ENCODE measurements around the gene IL6ST.

The IL6ST gene

DNA sequence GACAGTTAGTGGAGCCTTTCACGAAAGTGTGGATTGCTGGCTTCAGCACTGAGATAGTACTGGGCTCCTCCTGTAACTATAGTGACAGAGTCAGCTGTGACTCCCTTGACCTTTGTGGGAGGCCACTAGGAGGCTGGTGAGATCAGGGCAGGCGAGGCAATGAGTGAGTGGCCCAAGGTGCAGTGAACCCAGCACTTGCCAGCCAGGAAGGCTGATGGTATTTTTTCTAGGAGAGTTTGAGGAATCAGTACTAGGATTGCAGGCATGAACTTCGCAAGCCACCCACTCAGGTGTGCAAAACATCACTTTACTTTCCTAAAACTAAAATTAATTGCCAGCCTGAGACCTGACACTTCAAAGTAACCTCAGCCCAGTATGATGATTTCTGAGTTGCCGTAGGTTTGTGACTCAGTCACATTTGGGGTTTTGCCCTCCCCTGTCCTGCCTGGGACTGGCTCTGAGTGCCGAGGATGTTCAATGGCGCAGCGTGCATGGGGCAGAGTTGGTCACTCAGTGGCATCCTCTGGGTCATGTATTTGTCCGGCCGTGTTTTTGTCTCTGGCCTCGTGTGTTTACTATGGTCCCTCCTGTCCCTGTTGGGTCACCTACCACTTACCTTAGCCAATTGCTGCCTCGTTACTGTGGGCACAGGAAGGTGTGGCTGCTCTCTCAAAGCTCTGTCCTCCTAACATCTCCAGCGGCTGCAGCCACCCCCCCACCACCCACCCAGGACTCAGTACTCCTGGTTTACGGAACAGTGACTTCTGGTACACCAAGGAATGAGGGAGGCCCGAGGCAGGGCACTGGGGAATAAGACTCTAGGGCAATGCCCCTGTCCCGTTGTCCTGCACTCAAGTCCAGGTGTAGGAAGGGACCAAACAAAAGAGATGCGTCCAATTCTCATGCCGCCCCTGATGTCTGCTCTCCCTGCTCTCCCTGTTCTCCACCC, 76.4 kb downstream of the IL6ST start:
- no peak for DNase-seq

DNA sequence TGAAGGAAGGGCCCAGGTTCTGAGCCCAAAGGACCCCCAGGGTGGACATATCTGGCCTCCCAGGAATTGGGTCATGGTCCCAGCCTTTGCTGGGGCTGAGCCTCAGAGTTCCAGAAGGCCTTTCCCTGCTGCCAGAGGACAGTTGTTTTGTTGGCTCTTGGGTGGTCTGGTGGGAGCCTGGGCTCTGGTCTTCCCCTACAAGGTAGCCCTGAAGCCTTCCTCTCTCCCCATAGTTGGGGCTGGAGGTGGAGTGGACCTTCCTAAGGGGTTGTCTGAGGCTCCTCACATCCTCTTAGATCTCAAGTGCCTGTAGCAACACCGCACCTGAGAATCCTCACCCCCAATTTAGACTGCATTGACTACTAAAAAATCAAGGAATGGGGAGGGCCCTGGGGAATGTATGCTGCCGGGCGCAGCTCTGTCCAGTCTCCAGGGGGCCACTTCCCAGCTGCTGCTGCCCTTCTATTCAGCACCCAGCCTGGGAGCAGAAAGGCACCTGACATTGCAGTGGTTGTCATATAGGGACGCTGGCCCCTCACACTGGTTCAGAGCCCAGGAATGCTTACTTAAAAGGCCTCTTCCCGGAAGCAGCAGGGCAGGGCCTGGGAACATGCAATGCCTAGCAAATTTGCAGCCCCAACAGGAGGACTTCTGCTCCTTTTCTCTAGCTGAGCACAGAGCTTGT, 77.2 kb downstream of the IL6ST start:
- no peak for DNase-seq

GRCh38 chr5:55916986-55917385, 77.8 kb downstream of the IL6ST start:
- DNase-seq = no peak

GRCh38 chr5:55915783-55916182, 79.0 kb downstream of the IL6ST start:
- DNase-seq = no peak

DNA sequence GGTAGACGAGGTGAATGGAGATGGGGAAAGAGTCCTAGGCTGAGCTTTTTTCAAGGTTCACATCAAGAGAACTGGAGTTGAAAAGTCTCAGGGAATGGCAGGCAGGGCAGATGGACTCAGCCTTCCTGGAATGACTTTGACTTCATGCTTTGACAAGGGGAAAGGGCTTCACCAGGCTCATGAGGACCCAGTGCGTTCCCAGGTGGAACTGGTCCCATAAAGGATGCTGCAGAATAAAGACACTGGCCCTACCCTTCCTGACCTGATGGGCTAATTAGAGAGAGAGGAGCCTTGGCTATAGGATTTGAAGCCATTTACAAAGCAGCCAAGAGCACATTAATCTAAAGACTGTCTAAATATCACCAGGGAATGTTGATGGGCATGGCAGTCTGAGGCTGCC, 79.8 kb downstream of the IL6ST start:
- no peak for DNase-seq

- DNase-seq = no peak
Observed at GRCh38 chr5:55913466-55914413, 81.0 kb downstream of the IL6ST start.

DNA sequence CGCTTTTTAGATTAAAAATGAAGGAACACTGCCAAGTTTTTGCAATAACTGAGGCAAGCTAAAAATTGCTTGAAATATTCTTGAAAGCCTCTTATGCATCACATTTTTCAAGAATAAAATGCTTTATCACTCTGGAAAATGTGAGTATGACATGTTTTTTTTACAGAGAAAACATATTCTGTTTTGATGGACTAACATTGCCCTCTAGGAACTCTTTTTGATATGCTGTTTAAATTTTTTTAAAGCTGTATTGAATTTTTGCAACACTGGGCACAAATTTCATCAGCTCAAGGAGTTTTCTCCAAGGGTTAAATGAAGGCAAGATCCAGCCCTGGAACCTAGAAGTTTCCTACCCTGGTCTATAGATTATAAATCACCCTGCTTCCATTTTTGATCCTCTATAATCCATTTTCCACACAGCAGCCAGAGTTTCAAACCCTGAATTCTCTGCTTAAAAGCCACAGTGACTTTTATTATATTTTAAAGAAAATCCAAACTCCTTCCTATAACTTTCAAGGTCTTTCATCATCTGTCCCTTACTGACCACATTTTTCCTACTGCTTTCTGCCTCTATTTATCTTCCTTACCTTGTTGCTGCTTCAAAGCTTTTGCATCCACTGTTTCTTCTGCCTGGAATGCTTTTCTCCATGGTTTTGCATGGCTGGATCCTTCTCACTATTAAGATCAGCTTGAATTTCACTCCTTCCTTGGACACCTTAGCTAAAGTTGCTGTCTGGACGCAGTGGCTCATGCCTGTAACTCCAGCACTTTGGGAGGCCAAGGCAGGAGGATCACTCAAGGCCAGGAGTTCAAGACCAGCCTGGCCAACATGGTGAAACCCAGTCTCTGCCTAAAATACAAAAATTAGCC, 82.7 kb downstream of the IL6ST start:
- DNase-seq = no peak

DNA sequence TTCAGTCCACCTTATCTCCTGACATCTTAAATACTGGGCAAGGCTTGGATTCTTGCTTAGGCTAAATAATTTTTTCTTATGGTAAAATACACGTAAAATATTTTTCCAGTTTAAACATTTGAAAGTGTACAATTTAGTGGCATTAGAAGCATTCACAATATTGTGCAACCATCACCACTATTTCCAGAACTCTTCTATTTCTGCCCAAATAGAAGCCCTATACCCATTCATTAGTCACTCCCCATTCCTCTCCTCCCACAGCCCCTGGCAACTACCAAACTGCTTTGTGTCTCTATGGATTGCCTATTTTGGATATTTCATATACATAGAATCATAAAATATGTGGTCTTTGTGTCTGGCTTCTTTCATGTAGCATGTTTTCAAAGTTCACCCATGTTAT, 86.0 kb downstream of the IL6ST start:
- DNase-seq = no peak

DNA sequence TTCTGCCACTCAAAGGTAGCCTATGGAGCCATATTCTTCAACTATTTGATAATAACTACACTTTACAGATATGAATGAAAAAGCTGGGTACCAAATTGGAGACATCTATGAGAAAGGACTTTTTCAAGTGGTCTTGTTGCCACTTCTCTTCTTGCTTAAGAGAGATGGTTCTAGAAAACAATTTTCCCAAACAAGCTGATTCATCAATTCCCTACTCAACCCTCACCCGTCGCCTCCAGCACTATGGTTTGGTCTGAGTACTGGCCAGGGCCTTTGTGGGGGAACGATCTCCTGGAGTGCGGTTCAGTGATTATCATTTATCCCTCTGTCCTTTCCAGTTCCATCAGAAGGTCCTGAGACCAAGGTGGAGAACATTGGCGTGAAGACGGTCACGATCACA, 86.8 kb downstream of the IL6ST start:
- no peak for DNase-seq

DNA sequence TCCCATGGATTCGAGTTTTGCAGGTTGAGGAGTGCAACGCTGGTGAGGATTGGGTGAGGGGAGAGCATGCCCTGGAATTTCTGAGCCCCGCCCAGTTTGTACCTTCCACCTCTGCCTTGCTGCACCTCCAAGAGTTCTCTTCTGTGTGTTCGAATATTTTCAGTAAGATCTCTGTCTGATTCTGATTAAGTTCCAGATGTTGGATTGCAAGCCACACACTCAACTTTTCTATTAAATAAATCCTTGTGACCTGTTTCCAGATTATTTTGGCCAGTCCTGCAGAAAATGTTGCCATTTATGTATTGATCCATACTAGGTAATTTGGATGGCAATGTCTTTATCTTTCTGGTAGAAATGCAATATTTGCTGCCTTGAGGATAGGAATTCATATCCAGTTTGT, 89.5 kb downstream of the IL6ST start:
- DNase-seq = no peak

GRCh38 chr5:55904152-55904551, 90.6 kb downstream of the IL6ST start:
- no peak for DNase-seq

DNA sequence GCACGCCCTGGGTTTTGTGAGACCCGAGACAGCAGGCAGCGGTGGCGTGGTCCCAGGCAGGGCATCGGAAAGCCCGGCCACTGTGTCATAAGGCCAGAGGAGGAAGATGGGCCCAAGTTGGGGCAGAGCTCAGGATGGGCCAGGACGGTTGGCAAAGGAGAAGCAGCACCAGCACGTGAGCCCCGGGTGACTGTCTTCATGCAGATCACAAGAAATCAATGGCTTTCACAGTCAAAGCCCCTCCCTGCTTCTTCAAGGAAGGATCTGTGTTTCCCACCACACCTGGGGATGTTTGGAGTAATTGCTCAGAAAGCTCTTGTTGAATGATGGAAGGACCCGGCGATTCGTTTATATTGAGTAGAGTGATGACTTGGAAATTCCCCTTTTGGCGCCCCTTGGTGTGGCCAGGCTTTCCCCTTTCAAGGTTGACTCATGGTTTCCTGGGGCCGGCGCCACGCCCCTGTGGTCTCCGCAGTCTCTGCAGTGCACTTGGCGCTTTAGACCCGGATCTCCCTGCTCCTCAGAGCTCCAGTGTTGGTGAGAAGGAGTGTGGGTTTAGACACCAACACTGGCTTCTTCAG, 91.6 kb downstream of the IL6ST start:
- DNase-seq = no peak

- DNase-seq = no peak
Observed at GRCh38 chr5:55902696-55903095, 92.1 kb downstream of the IL6ST start.

GRCh38 chr5:55900776-55901175, 94.0 kb downstream of the IL6ST start:
- DNase-seq = no peak

DNA sequence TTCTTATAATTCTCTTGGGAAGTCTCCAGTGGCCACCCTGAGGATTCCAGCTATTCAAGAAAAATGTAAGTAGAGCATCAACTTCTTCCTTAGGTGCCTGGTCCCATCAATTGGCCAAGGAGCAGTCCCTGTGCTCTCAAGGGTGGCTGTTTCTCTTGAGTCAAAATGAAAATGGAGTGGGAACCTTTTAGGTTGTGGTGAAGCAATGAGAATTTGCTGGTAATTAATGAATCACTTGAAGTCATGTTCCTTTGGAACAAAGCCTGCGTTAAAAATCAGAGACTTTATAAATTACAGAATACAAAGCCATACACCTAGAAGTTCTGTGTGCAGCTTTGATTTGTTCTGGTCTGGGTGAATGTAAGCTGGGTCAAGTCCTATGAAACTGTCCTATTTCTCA, 94.7 kb downstream of the IL6ST start:
- DNase-seq = no peak

DNA sequence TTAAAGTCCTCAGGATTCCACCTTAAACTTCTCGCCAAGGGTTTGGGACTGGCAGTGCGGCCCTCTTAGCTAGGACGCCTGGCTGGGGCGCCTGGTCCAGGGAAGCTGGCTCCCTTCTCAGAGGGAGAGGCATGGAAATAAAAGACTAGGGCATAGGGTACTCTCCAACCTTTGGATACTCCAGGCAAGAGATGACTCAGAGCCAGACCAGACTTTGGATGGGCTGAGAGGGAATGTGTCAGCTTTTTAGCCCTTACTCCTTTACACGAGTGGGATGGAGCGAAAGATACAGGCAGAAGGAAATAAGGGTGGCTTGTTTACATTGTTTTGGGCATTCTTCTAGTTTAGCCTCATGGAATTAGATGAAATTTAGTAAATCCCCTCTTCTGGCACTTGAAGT, 95.4 kb downstream of the IL6ST start:
- DNase-seq = no peak

DNA sequence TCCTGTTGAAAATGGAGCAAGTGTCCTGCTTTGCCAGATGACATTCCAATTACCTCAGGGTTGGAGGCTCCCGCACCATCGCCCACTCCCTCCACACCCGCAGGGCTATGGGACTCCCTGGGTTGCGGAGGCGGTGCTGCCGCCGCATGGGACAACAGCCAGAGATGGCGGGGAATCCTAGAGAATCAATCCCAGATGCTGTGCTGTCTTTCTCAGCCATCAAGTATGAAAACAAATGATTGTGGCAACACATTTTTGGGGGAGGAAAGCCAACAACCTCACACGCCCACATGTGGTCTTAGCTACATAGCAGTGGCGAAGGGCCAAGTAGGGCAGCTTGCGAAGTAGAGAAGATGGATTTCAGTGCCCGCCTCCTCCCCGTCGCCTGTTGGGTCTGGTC, 96.9 kb downstream of the IL6ST start:
- DNase-seq = no peak

DNA sequence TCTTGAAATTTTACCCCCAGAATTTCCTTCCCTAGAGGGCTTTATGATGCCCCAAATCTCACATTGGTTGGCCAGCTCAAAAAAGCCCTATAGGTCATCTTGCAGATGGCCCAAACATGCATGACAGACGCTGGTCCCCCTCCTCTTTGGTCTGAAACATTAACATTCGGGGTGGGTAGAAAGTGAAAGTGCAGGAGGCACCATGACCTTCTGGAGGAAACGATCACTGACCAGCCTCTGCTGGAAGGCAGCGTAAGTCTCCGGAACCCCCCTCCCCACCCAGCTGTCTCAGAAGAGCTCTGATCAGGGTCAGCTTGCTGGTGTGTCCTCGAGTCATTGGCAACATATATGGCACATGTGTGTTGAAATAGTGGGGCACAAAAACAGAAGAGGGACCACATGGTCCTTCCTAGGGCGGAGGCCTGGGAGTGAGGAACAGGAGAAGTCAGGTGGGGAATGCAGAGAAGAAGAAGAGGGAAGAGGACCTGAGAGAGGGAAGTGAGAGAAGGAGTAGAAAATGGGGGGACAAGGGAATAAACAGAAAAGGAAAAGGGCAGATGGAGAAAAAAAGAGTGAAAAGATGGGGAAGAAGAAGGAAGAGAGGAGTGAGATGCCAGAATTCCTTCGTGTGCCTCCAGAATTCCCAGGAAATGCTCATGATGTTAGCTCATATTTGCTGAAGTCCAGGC, 97.4 kb downstream of the IL6ST start:
- no peak for DNase-seq

DNA sequence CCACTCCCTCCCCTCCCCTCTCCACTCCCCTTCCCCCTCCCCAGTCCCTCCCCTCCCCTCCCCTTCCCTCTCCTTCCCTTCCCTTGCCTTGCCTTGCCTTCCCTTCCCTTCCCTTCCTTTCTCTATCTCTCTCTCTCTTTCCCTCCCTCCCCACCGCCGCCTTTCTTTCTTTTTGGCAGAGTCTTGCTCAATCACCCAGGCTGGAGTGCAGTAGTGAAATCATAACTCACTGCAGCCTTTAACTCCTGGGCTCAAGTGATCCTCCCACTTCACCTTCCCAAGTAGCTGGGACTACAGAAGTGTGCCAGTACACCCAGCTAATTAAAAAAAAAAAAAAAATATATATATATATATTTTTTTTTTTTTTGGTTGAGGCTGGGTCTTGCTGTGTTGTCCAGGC, 98.1 kb downstream of the IL6ST start:
- no peak for DNase-seq

GRCh38 chr5:55896238-55896637, 98.5 kb downstream of the IL6ST start:
- no peak for DNase-seq

GRCh38 chr5:55895346-55895745, 99.4 kb downstream of the IL6ST start:
- DNase-seq = no peak

Measured in NCI-H526 treated with DMSO at 0.1 percent for 48 hours (cell line).